ENCODE measurements around the gene GRM8. TPM values are rescaled to one million over a fixed set of nuclear protein-coding genes. Genes with fewer than 3 reads are reported as not detected.

The GRM8 gene
- total RNA-seq, 1 donor from 2014 or later, result 2.2 TPM

DNA sequence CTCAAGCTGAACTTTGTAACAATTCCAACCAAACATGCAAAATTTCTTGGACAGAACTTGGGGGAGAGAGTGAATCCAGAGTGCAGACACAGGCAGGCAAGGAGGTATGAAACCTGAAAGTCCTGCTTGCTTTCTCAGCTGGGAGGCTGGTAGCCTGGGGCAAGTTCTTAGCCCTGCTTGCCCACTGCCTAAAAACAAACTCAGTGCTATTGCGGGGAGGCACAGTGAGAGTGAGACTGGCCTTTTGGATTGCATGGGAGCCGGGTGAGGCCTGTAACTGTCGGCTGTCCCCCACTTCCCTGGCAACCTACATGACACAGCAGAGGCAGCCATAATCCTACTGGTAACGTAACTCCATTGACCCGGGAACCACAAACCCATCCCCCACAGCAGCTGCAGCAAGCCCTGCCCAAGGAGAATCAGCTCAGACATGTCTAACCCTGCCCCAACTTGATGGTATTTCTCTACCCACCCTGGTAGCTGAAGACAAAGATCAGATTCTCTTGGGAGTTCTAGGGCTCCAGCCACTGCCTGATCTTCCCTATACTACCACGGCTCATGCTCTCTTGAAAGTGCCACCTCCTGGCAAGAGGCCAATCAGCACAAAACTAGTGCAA lies 663.6 kb downstream of the GRM8 start:
- no peaks in the 10 kb centered on the region for H3K4me1 ChIP-seq (ENCODE audit: insufficient read depth, low read length)
- H3K4me2 ChIP-seq (ENCODE audit: low read length), result no peak overlapping the region
- H3K9me3 ChIP-seq (ENCODE audit: insufficient read depth, low read depth, low read length), result no peaks in the 10 kb centered on the region
- H3K9me3 Mint-ChIP-seq (ENCODE audit: unreplicated experiment), result peaks cover 4% of the 10 kb centered on the region
- FAIRE-seq (no peak), DNase-seq (ENCODE audit: low read depth) (no peak)
- no peaks in the 10 kb centered on the region for H3K27me3 Mint-ChIP-seq (ENCODE audit: low read depth, unreplicated experiment)
- no peak for TF ChIP-seq EZH2 (IDR thresholded peaks at IDR 0.05; ENCODE audit: insufficient read depth, low read length)
- TF ChIP-seq, protein P1, sequence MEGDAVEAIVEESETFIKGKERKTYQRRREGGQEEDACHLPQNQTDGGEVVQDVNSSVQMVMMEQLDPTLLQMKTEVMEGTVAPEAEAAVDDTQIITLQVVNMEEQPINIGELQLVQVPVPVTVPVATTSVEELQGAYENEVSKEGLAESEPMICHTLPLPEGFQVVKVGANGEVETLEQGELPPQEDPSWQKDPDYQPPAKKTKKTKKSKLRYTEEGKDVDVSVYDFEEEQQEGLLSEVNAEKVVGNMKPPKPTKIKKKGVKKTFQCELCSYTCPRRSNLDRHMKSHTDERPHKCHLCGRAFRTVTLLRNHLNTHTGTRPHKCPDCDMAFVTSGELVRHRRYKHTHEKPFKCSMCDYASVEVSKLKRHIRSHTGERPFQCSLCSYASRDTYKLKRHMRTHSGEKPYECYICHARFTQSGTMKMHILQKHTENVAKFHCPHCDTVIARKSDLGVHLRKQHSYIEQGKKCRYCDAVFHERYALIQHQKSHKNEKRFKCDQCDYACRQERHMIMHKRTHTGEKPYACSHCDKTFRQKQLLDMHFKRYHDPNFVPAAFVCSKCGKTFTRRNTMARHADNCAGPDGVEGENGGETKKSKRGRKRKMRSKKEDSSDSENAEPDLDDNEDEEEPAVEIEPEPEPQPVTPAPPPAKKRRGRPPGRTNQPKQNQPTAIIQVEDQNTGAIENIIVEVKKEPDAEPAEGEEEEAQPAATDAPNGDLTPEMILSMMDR (IDR thresholded peaks at IDR 0.05; ENCODE audit: insufficient read depth, low read depth, low read length), result no peak
- no peak overlapping the region for H3K9ac ChIP-seq (ENCODE audit: low read length)
- H3K4me1 Mint-ChIP-seq (ENCODE audit: low read depth, unreplicated experiment), result peaks cover 9% of the 10 kb centered on the region
- H3K27ac ChIP-seq (ENCODE audit: low read depth, low read length), result no peak overlapping the region
- no peak overlapping the region for H3K4me3 Mint-ChIP-seq (ENCODE audit: unreplicated experiment)
- no peak overlapping the region for H2AFZ ChIP-seq (ENCODE audit: low read depth, low read length)
- no peaks in the 10 kb centered on the region for H3K36me3 Mint-ChIP-seq (ENCODE audit: low read depth, unreplicated experiment)
- H3K27ac Mint-ChIP-seq (ENCODE audit: unreplicated experiment), result peak overlapping the region; percentile 55
- no peaks in the 10 kb centered on the region for H3K79me2 ChIP-seq (ENCODE audit: insufficient read depth, low read length)
- H4K20me1 ChIP-seq (ENCODE audit: insufficient read depth, low read length), result no peaks in the 10 kb centered on the region
- H3K27me3 ChIP-seq (ENCODE audit: insufficient read depth, low read length), result no peaks in the 10 kb centered on the region
- no peak overlapping the region for H3K4me3 ChIP-seq (ENCODE audit: insufficient read depth, low read depth, low read length)
- no peaks in the 10 kb centered on the region for H3K36me3 ChIP-seq (ENCODE audit: insufficient read depth, low read length)

DNA sequence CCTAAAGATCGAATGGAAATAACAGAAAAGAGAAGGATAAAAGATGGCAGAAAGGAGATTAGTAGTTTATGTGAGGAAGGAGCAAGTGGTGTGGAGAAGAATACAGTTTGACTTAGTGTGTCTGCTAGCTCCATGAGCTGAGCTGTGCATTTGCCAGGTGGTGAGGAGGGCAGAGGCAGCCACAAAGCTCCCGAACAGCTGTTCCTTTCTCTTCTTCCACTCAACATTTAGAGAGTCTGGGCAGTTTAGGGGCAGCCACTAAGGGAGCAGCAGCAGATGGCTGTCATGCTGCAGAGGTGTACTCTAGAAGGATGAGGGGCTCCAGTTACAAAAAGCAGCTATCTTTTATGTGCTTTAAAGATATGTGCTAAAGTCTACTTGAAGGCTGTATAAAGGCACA lies 674.4 kb downstream of the GRM8 start:
- Mint-ChIP-seq H3K9me3 (ENCODE audit: unreplicated experiment) (peaks cover 2% of the 10 kb centered on the region), H3K4me3 (ENCODE audit: unreplicated experiment) (no peak overlapping the region), H3K27ac (ENCODE audit: unreplicated experiment) (no peak overlapping the region), H3K4me1 (ENCODE audit: low read depth, unreplicated experiment) (peaks cover 37% of the 10 kb centered on the region), H3K27me3 (ENCODE audit: low read depth, unreplicated experiment) (no peaks in the 10 kb centered on the region), H3K36me3 (ENCODE audit: low read depth, unreplicated experiment) (no peaks in the 10 kb centered on the region)
- Histone ChIP-seq H3K27me3 (ENCODE audit: insufficient read depth, low read length) (no peaks in the 10 kb centered on the region), H3K9me3 (ENCODE audit: insufficient read depth, low read depth, low read length) (no peaks in the 10 kb centered on the region), H4K20me1 (ENCODE audit: insufficient read depth, low read length) (no peaks in the 10 kb centered on the region), H3K36me3 (ENCODE audit: insufficient read depth, low read length) (no peaks in the 10 kb centered on the region), H3K4me3 (ENCODE audit: insufficient read depth, low read depth, low read length) (no peak overlapping the region), H3K79me2 (ENCODE audit: insufficient read depth, low read length) (no peaks in the 10 kb centered on the region), H3K4me2 (ENCODE audit: low read length) (no peak overlapping the region), H2AFZ (ENCODE audit: low read depth, low read length) (no peak overlapping the region), H3K9ac (ENCODE audit: low read length) (no peak overlapping the region), H3K4me1 (ENCODE audit: insufficient read depth, low read length) (peaks cover 7% of the 10 kb centered on the region), H3K27ac (ENCODE audit: low read depth, low read length) (no peak overlapping the region)
- TF ChIP-seq, protein P1 (IDR thresholded peaks at IDR 0.05; ENCODE audit: insufficient read depth, low read depth, low read length), result no peak
- TF ChIP-seq EZH2 (IDR thresholded peaks at IDR 0.05; ENCODE audit: insufficient read depth, low read length), result no peak
- FAIRE-seq (no peak), DNase-seq (ENCODE audit: low read depth) (no peak)

All from astrocyte (in vitro differentiated cells and primary cell).